Mesothelial cell of epicardium (in vitro differentiated cells): ENCODE measurements around the gene WRAP73. TPM values are rescaled to one million over a fixed set of nuclear protein-coding genes. Genes with fewer than 3 reads are reported as not detected.

Experiments used
- DNase-seq, 2 experiments: peaks; one replicate each; pipeline ENCODE4 v3.0.0; 2021; ENCODE audit warnings: low spot score in 2 of 2; ENCODE audit not compliant: unreplicated experiment in 2 of 2
- H3K27ac Mint-ChIP-seq: 2 replicates; pipeline ENCODE4 v1.8.0; 2021; ENCODE audit warnings: mixed read lengths
- H3K27me3 Mint-ChIP-seq: 2 replicates; pipeline ENCODE4 v1.8.0; 2021; ENCODE audit warnings: low read depth, mixed read lengths
- H3K36me3 Mint-ChIP-seq: 2 replicates; pipeline ENCODE4 v1.8.0; 2021; ENCODE audit warnings: mixed read lengths
- H3K4me1 Mint-ChIP-seq: 2 replicates; pipeline ENCODE4 v1.8.0; 2021; ENCODE audit warnings: mixed read lengths
- H3K4me3 Mint-ChIP-seq: 2 replicates; pipeline ENCODE4 v1.8.0; 2021; ENCODE audit warnings: mild to moderate bottlenecking, moderate library complexity, mixed read lengths
- H3K9me3 Mint-ChIP-seq: 2 replicates; pipeline ENCODE4 v1.8.0; 2021; ENCODE audit warnings: mixed read lengths
- total RNA-seq: library from RNA; stranded (reverse); gene quantifications from 3 replicates; pipeline ENCODE4 v1.2.1, GENCODE V29; 2021
- TF ChIP-seq, protein P1 (sequence below): fragments of 200-600 bp; sonication (generic); IDR thresholded peaks from one replicate; pipeline ENCODE4 v1.5.0; 2021; ENCODE audit warnings: antibody characterized with exemption; ENCODE audit not compliant: unreplicated experiment

Gene WRAP73
- total RNA-seq, 1 donor from 2014 or later, result 20.8 TPM

DNA sequence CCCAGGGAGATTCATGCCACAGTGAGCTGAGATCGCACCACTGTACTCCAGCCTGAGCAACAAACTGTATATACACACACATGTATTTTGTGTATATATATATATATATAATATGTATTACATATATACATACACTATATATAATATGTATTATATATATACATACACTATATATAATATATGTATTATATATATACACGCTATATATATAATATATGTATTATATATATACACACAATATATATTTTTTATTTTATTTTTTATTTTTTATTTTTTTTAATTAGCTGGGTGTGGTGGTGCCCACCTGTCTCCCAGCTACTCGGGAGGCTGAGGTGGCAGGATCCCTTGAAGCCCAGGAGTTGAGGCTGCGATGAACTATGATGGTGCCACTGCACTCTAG is 11.7 kb upstream of the WRAP73 start:
- Mint-ChIP-seq H3K36me3 (no peaks in the 10 kb centered on the region), H3K27me3 (peaks cover 69% of the 10 kb centered on the region), H3K27ac (no peak overlapping the region), H3K4me3 (no peak overlapping the region), H3K9me3 (no peaks in the 10 kb centered on the region), H3K4me1 (peaks cover 6% of the 10 kb centered on the region)
- TF ChIP-seq, protein P1, sequence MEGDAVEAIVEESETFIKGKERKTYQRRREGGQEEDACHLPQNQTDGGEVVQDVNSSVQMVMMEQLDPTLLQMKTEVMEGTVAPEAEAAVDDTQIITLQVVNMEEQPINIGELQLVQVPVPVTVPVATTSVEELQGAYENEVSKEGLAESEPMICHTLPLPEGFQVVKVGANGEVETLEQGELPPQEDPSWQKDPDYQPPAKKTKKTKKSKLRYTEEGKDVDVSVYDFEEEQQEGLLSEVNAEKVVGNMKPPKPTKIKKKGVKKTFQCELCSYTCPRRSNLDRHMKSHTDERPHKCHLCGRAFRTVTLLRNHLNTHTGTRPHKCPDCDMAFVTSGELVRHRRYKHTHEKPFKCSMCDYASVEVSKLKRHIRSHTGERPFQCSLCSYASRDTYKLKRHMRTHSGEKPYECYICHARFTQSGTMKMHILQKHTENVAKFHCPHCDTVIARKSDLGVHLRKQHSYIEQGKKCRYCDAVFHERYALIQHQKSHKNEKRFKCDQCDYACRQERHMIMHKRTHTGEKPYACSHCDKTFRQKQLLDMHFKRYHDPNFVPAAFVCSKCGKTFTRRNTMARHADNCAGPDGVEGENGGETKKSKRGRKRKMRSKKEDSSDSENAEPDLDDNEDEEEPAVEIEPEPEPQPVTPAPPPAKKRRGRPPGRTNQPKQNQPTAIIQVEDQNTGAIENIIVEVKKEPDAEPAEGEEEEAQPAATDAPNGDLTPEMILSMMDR, result no peak
- DNase-seq, result no peak

DNA sequence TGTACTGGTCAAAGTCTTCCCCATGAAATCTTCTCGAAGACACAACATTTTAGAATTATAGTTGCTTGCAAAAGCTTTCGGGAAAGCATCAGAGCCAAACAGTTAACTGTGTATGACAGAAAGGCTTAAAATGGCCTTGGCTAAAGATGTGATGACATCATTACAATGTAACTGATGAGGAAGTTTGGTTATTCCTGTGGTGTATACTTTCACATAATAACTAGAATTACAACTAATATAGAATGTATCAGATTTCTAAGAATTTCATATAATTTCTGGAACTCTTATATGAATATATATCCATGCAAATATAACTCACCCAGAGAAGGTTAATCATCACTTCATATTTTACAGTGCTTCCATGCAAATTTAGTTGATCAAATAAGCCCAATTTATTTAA is 10.8 kb upstream of the WRAP73 start:
- TF ChIP-seq, protein P1, result no peak
- no peak overlapping the region for H3K27ac Mint-ChIP-seq
- no peaks in the 10 kb centered on the region for H3K9me3 Mint-ChIP-seq
- DNase-seq, result no peak
- H3K4me1 Mint-ChIP-seq, result peaks cover 6% of the 10 kb centered on the region
- peaks cover 73% of the 10 kb centered on the region for H3K27me3 Mint-ChIP-seq
- no peaks in the 10 kb centered on the region for H3K36me3 Mint-ChIP-seq
- H3K4me3 Mint-ChIP-seq, result no peak overlapping the region

DNA sequence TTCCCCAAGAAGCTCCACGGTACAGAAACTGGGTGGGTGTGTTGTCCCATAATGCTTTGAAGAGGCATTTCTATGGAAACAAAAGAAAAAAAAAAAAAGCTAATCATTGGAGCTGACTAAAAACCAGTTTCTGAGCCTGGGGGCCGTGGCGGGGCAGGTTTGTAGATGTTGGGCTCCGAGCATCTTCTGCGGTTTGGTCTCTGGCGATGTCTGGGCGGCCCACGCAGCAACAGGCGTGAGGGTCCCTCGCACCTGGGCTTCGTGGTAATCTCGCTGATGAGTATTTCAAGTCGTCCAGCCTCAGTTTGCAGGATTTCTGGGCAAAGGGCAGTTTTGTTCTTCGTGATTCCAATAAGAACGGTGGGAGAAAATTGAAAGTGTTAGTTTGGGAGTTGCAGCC is 9.2 kb upstream of the WRAP73 start:
- Mint-ChIP-seq H3K27ac (no peak overlapping the region), H3K4me3 (no peak overlapping the region), H3K36me3 (no peaks in the 10 kb centered on the region), H3K9me3 (no peaks in the 10 kb centered on the region), H3K4me1 (no peaks in the 10 kb centered on the region), H3K27me3 (peaks cover 80% of the 10 kb centered on the region)
- TF ChIP-seq, protein P1, result no peak
- DNase-seq, result no peak

DNA sequence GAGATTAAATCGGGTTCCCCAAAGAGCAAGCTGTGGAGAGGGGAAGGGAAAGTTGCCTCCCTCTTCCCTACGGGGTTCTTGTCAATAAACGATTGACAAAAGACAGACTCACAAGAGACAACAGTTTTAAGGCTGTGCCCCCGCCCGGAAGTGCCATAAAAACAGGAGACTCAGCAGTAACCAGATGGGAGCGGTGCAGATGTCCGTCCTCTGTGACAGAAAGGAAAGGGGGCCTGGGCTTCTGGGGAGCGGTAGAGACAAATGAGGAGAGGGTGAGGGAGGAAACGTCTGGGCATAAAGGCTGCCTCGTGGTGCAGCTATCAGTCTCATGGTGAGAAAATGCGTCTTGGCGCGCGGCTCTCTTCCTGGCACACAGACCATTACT is 8.3 kb upstream of the WRAP73 start:
- no peak for DNase-seq
- no peaks in the 10 kb centered on the region for H3K9me3 Mint-ChIP-seq
- no peak overlapping the region for H3K4me3 Mint-ChIP-seq
- H3K4me1 Mint-ChIP-seq, result no peaks in the 10 kb centered on the region
- H3K36me3 Mint-ChIP-seq, result no peaks in the 10 kb centered on the region
- peaks cover 86% of the 10 kb centered on the region for H3K27me3 Mint-ChIP-seq
- H3K27ac Mint-ChIP-seq, result no peak overlapping the region
- TF ChIP-seq, protein P1, result no peak

DNA sequence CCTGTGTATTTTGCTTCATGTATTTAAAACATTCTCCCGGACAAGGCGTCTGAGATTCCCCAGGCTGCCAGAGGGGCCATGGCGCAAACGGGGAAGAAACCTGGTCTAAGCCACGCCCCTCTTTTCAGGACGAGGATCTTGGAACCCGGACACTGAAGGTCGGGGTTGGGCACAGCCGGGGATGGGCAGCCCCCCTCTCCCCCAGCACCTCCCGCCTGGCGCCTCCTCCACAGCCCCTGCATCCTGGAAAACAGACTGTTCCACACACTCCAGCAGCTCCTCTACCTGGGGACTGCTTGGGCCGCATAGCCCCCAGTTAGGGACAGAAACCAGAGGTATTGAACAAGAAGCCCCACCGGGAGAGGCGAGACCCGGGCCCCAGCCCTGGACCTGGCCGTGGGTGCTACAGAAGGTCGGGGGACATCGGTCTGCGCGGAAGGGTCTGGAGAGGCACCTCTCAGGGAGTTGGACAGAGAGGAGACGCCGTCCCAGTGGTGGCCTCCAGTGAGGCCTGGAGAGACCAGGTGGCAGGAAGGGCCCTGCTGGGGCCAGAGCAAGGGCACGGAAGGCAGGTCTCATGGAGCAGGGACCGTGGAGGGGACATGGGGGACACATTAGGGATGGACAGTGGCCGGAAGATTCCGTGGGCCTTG is 7.8 kb upstream of the WRAP73 start:
- no peaks in the 10 kb centered on the region for H3K9me3 Mint-ChIP-seq
- H3K4me1 Mint-ChIP-seq, result no peaks in the 10 kb centered on the region
- TF ChIP-seq, protein P1, result no peak
- no peak overlapping the region for H3K4me3 Mint-ChIP-seq
- peaks cover 86% of the 10 kb centered on the region for H3K27me3 Mint-ChIP-seq
- no peaks in the 10 kb centered on the region for H3K36me3 Mint-ChIP-seq
- no peak for DNase-seq
- no peak overlapping the region for H3K27ac Mint-ChIP-seq

DNA sequence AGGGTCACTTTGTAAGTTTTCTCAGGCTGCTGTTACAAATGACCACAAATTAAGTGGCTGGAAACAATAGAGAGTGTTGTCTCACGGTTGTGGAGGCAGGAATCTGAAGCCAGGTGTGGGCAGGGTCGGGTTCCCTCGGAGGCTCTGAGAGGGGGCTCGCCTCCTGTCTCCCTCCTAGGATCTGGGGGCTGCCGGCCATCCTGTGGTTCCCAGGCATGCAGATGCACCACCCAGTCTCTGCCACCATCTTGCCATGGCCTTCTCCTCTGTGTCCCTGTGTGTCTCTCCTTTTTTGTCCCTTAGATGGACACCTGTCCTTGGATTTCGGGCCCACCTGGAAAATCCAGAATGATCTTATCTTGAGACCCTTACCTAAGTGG is 7.2 kb upstream of the WRAP73 start:
- Mint-ChIP-seq H3K4me1 (no peaks in the 10 kb centered on the region), H3K9me3 (no peaks in the 10 kb centered on the region), H3K27me3 (peaks cover 84% of the 10 kb centered on the region), H3K36me3 (no peaks in the 10 kb centered on the region), H3K4me3 (no peak overlapping the region), H3K27ac (no peak overlapping the region)
- DNase-seq, result no peak
- TF ChIP-seq, protein P1, result no peak
